HepG2 (cell line): Measurements from ENCODE around the gene MNAT1.

Experiments
- MIXL1 ChIP-seq: IDR thresholded peaks from 2 replicates; pipeline ENCODE4 v1.6.1; 2016
- POLR2A ChIP-seq, 2 experiments: IDR thresholded peaks; 2 replicates each; pipeline ENCODE4 v1.6.1; 2011; ENCODE audit warnings: low read depth in 2 of 2, low read length in 2 of 2, mild to moderate bottlenecking in 1 of 2, moderate library complexity in 1 of 2; ENCODE audit not compliant: insufficient read depth in 1 of 2
- RAD51 ChIP-seq: fragments of 450-650 bp; IDR thresholded peaks from 2 replicates; pipeline ENCODE4 v1.6.1; 2016; ENCODE audit warnings: borderline replicate concordance
- TCF7 ChIP-seq: sonication (generic); IDR thresholded peaks from 2 replicates; pipeline ENCODE4 v1.6.1; 2016; ENCODE audit warnings: antibody characterized with exemption, low read depth
- TCF7L2 ChIP-seq: IDR thresholded peaks from 2 replicates; pipeline ENCODE4 v1.6.1; 2011; ENCODE audit warnings: mild to moderate bottlenecking, low read depth, low read length, moderate library complexity
- TRIM24 ChIP-seq: sonication (generic); formaldehyde crosslinking; IDR thresholded peaks from 2 replicates; pipeline ENCODE4 v1.8.0; 2022; ENCODE audit warnings: mild to moderate bottlenecking, missing genetic modification reagents
- ZFP1 ChIP-seq: IDR thresholded peaks from 2 replicates; pipeline ENCODE4 v1.6.1; 2016
- TF ChIP-seq, protein P1 (sequence below): sonication (generic); formaldehyde crosslinking; IDR thresholded peaks from 2 replicates; pipeline ENCODE4 v1.8.1; 2023; ENCODE audit warnings: missing genetic modification reagents, inconsistent platforms, borderline replicate concordance
- TF ChIP-seq, protein P2 (sequence below): sonication (generic); formaldehyde crosslinking; IDR thresholded peaks from 2 replicates; pipeline ENCODE4 v1.5.0; 2020; ENCODE audit warnings: mild to moderate bottlenecking, missing genetic modification reagents, moderate library complexity
- TF ChIP-seq, protein P3 (sequence below): sonication (generic); formaldehyde crosslinking; IDR thresholded peaks from 2 replicates; pipeline ENCODE4 v1.4.0; 2020; ENCODE audit warnings: mild to moderate bottlenecking, missing genetic modification reagents

DNA sequence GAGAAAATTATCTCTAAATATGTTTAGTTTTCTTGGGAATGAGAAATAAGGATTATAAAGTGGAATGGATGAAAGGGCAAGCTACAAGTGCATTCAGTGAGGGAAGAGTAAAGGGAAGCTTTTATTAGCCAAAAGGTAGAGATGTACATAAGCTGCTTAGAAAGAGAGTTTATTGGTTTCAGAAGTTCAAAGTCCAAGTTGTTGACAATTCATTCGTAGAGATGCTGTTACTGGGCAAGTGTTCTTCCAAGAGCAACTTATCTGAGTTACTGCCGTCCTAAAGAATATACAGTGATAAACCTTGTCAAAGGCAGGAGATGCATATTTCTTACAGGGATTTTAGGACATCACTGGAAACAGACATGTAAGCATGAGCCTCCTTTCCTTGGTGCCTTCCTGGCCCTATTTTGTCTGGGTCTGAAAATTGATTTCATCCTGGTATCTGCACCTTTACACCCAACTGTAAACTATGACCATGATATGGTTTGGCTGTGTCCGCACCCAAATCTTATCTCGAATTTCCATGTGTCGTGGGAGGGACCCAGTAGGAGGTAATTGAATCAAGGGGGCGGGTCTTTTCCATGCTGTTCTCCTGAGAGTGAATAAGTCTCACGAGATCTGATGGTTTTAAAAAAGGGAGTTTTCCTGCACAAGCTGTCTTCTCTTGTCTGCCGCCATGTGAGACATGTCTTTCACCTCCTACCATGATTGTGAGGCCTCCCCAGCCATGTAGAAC is 199.5 kb downstream of the MNAT1 start:
- TF ChIP-seq MIXL1 (CRISPR knock-in tag) (no peak), ZFP1 (CRISPR knock-in tag) (no peak), TCF7 (no peak), TCF7L2 (no peak), POLR2A (IDR thresholded peaks at IDR 0.05; ENCODE audit: insufficient read depth in 1 of 2, low read depth in 2 of 2, low read length in 2 of 2) (no peak), RAD51 (no peak), TRIM24 (CRISPR knock-in tag) (no peak)
- TF ChIP-seq, protein P1, sequence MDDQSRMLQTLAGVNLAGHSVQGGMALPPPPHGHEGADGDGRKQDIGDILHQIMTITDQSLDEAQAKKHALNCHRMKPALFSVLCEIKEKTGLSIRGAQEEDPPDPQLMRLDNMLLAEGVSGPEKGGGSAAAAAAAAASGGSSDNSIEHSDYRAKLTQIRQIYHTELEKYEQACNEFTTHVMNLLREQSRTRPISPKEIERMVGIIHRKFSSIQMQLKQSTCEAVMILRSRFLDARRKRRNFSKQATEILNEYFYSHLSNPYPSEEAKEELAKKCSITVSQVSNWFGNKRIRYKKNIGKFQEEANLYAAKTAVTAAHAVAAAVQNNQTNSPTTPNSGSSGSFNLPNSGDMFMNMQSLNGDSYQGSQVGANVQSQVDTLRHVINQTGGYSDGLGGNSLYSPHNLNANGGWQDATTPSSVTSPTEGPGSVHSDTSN (CRISPR knock-in tag) = no peak
- TF ChIP-seq, protein P2, sequence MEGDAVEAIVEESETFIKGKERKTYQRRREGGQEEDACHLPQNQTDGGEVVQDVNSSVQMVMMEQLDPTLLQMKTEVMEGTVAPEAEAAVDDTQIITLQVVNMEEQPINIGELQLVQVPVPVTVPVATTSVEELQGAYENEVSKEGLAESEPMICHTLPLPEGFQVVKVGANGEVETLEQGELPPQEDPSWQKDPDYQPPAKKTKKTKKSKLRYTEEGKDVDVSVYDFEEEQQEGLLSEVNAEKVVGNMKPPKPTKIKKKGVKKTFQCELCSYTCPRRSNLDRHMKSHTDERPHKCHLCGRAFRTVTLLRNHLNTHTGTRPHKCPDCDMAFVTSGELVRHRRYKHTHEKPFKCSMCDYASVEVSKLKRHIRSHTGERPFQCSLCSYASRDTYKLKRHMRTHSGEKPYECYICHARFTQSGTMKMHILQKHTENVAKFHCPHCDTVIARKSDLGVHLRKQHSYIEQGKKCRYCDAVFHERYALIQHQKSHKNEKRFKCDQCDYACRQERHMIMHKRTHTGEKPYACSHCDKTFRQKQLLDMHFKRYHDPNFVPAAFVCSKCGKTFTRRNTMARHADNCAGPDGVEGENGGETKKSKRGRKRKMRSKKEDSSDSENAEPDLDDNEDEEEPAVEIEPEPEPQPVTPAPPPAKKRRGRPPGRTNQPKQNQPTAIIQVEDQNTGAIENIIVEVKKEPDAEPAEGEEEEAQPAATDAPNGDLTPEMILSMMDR (CRISPR knock-in tag) = no peak
- TF ChIP-seq, protein P3, sequence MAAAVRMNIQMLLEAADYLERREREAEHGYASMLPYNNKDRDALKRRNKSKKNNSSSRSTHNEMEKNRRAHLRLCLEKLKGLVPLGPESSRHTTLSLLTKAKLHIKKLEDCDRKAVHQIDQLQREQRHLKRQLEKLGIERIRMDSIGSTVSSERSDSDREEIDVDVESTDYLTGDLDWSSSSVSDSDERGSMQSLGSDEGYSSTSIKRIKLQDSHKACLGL (CRISPR knock-in tag) = no peak
